OCI-LY7 (cell line): ENCODE measurements around the gene ECT2L. TPM values are rescaled to one million over a fixed set of nuclear protein-coding genes. Genes with fewer than 3 reads are reported as not detected.

Experiments
- Bru-seq: library from RNA; stranded (reverse); fragments of 400-500 nt; gene quantifications from one replicate; lab custom pipeline; 2021; lab: Mats Ljungman, UMichigan
- BruChase-seq, 2 experiments: library from RNA; stranded (reverse); fragments of 400-500 nt; gene quantifications; one replicate each; lab custom pipeline; 2021; lab: Mats Ljungman, UMichigan
- BruUV-seq: library from RNA; stranded (reverse); fragments of 400-500 nt; replicated peaks from 2 replicates; lab custom pipeline; 2021; lab: Mats Ljungman, UMichigan
- CTCF ChIA-PET: fragments of 300-600 bp; sonication (Branson Sonifier 250); formaldehyde crosslinking; loops from one replicate; lab custom pipeline; 2022; ENCODE audit warnings: antibody characterized with exemption; ENCODE audit not compliant: unreplicated experiment; lab: Charles Lee
- POLR2A ChIA-PET: fragments of 300-600 bp; sonication (Branson Sonifier 250); formaldehyde crosslinking; loops from one replicate; lab custom pipeline; 2022; ENCODE audit warnings: antibody characterized with exemption; lab: Charles Lee
- DNase-seq: peaks from one replicate; pipeline ENCODE4 v3.0.0-alpha.2; 2015; ENCODE audit warnings: low spot score
- H2AFZ ChIP-seq: fragments of 200-600 bp; sonication (generic), shearing (Covaris generic); 2 replicates; pipeline ENCODE4 v1.6.1; 2014; ENCODE audit warnings: mild to moderate bottlenecking, antibody characterized with exemption, low read length, moderate library complexity
- H3K27ac ChIP-seq: fragments of 200-600 bp; sonication (generic); 2 replicates; pipeline ENCODE4 v1.5.1; 2014; ENCODE audit warnings: mixed run types, low read depth, mild to moderate bottlenecking, moderate library complexity, low read length, inconsistent platforms; ENCODE audit not compliant: poor library complexity, severe bottlenecking
- H3K36me3 ChIP-seq: fragments of 200-600 bp; sonication (generic); 2 replicates; pipeline ENCODE4 v1.6.1; 2014; ENCODE audit warnings: mild to moderate bottlenecking, antibody characterized with exemption, low read length, moderate library complexity, mixed read lengths; ENCODE audit not compliant: insufficient read depth
- H3K4me1 ChIP-seq: fragments of 200-600 bp; sonication (generic); 2 replicates; pipeline ENCODE4 v1.5.1; 2014; ENCODE audit warnings: mild to moderate bottlenecking, low read length; ENCODE audit not compliant: insufficient read depth, poor library complexity, severe bottlenecking
- H3K4me2 ChIP-seq: fragments of 200-600 bp; sonication (generic); 2 replicates; pipeline ENCODE4 v1.6.1; 2014; ENCODE audit warnings: mild to moderate bottlenecking, low read length
- H3K4me3 ChIP-seq: fragments of 200-600 bp; sonication (generic); 2 replicates; pipeline ENCODE4 v1.5.1; 2014; ENCODE audit warnings: mild to moderate bottlenecking, low read depth, low read length; ENCODE audit not compliant: poor library complexity, severe bottlenecking
- H3K79me2 ChIP-seq: fragments of 200-600 bp; sonication (generic); 2 replicates; pipeline ENCODE4 v1.6.1; 2016; ENCODE audit warnings: low read depth, mild to moderate bottlenecking, low read length, moderate library complexity, mixed read lengths; ENCODE audit not compliant: insufficient read depth
- H3K9me2 ChIP-seq: fragments of 200-600 bp; sonication (generic); 2 replicates; pipeline ENCODE4 v1.6.1; 2016; ENCODE audit warnings: mild to moderate bottlenecking, low read length, mixed read lengths; ENCODE audit not compliant: insufficient read depth
- H3K9me3 ChIP-seq: fragments of 200-600 bp; sonication (generic); 2 replicates; pipeline ENCODE4 v1.6.1; 2014; ENCODE audit warnings: mild to moderate bottlenecking, mixed run types, low read length, mixed read lengths
- H4K20me1 ChIP-seq: fragments of 200-600 bp; sonication (generic); 2 replicates; pipeline ENCODE4 v1.6.1; 2014; ENCODE audit warnings: mild to moderate bottlenecking, antibody characterized with exemption, low read length, moderate library complexity, mixed read lengths; ENCODE audit not compliant: insufficient read depth
- CTCF ChIP-seq: fragments of 200-600 bp; sonication (generic); conservative IDR thresholded peaks from 2 replicates; pipeline ENCODE4 v1.5.1; 2014; ENCODE audit warnings: mild to moderate bottlenecking, antibody characterized with exemption, low read length, moderate library complexity, mixed read lengths
- EZH2phosphoT487 ChIP-seq: fragments of 200-600 bp; sonication (generic); IDR thresholded peaks from 2 replicates; pipeline ENCODE4 v1.6.1; 2018; ENCODE audit warnings: low read depth, borderline replicate concordance, mild to moderate bottlenecking, mixed run types, antibody characterized with exemption, low read length, moderate library complexity, mixed read lengths
- intact Hi-C: fragments of 100-400 bp; cut with micrococcal nuclease; formaldehyde crosslinking; loops from one replicate; pipeline ENCODE4 v1.10.0; 2022; ENCODE audit not compliant: unreplicated experiment
- long read RNA-seq: library from polyadenylated mRNA; stranded (forward); transcript quantifications from one replicate; pipeline ENCODE4 v2.0.0, GENCODE V29; 2022
- total RNA-seq, 2 experiments: library from RNA; depleted of rRNA in 1 of 2; stranded (reverse); fragments of >200 nt in 1 of 2; shearing (Covaris generic) in 1 of 2; gene quantifications; 2 replicates each; pipeline ENCODE4 v1.2.3, GENCODE V29; 2014 to 2022

ECT2L gene
- total RNA-seq (2014; rRNA removed; shearing (Covaris generic)) (not detected in 2 replicates), total RNA-seq (2022) (not detected in 2 replicates), Bru-seq, nascent RNA (percentile 10 among the genes with signal in this experiment), BruChase-seq, experiment 1, labeled RNA remaining after a 6-hour chase (percentile 16 among the genes with signal in this experiment), BruChase-seq, experiment 2, labeled RNA remaining after a 2-hour chase (percentile 18 among the genes with signal in this experiment)
- long read RNA-seq, result 0 reads

GRCh38 chr6:138795809-138796603 is at the start of gene ECT2L:
Gene ECT2L (plus strand): TSS chr6:138796087. CDS start chr6:138813275, 17,188 bp downstream.
- no peak for DNase-seq
- no TSS peak for BruUV-seq

GRCh38 chr6:138752017-138752416 is 43.9 kb upstream of the ECT2L start:
- H3K27ac ChIP-seq, result no peak overlapping the region
- H2AFZ ChIP-seq, result no peak overlapping the region
- ChIA-PET CTCF (no interaction called here), POLR2A (interaction anchor here (0.5 kb wide), 1 partner anchor 46 kb away, joined by 4 read pairs; no protein-coding TSS in a partner anchor)
- H3K4me1 ChIP-seq, result no peaks in the 10 kb centered on the region
- no peaks in the 10 kb centered on the region for H3K36me3 ChIP-seq
- H3K9me3 ChIP-seq, result no peaks in the 10 kb centered on the region
- H4K20me1 ChIP-seq, result no peaks in the 10 kb centered on the region
- H3K9me2 ChIP-seq, result no peaks in the 10 kb centered on the region
- no peak overlapping the region for H3K4me3 ChIP-seq
- H3K79me2 ChIP-seq, result no peaks in the 10 kb centered on the region
- BruUV-seq, result no TSS peak
- intact Hi-C loops, result no loop called here
- TF ChIP-seq CTCF (peak; percentile 32; the same call in 1 of the 2 replicates), EZH2phosphoT487 (no peak)
- no peak overlapping the region for H3K4me2 ChIP-seq
- no peak for DNase-seq

More at GRCh38 chr6:138795809-138796603, at the start of gene ECT2L:
- no peak for TF ChIP-seq EZH2phosphoT487
- TF ChIP-seq CTCF, result no peak
- Histone ChIP-seq H3K9me2 (no peaks in the 10 kb centered on the region), H3K9me3 (no peaks in the 10 kb centered on the region), H3K27ac (no peak within 1 kb of the TSS), H3K36me3 (no peaks in the 10 kb centered on the region), H3K4me1 (no peaks in the 10 kb centered on the region), H2AFZ (no peak within 1 kb of the TSS), H3K4me3 (no peak within 1 kb of the TSS), H3K79me2 (no peaks in the 10 kb centered on the region), H4K20me1 (no peaks in the 10 kb centered on the region), H3K4me2 (no peak within 1 kb of the TSS)
- ChIA-PET POLR2A (no interaction called here), CTCF (no interaction called here)
- intact Hi-C loops, result no loop called here
